NK-92 (cell line): ENCODE measurements around the gene NKD1.

Source experiments
- DNase-seq: peaks from one replicate; lab custom pipeline; 2025; ENCODE audit not compliant: unreplicated experiment; lab: John Stamatoyannopoulos, UW

NKD1 gene

GRCh38 chr16:50643192-50643591 is 95.0 kb downstream of the NKD1 start:
- no peak for DNase-seq

GRCh38 chr16:50644245-50644644 is 96.0 kb downstream of the NKD1 start:
- no peak for DNase-seq

- DNase-seq = no peak
Measured at GRCh38 chr16:50644729-50645128, 96.5 kb downstream of the NKD1 start.

GRCh38 chr16:50645563-50646220 is 97.5 kb downstream of the NKD1 start:
- no peak for DNase-seq

- no peak for DNase-seq
Measured at GRCh38 chr16:50646345-50646744, 98.1 kb downstream of the NKD1 start.

- no peak for DNase-seq
Measured at GRCh38 chr16:50651835-50652438, 103.7 kb downstream of the NKD1 start.

GRCh38 chr16:50652836-50653425 is 104.7 kb downstream of the NKD1 start:
- DNase-seq = no peak

GRCh38 chr16:50653633-50654519 is 105.7 kb downstream of the NKD1 start:
- no peak for DNase-seq

- no peak for DNase-seq
Measured at GRCh38 chr16:50655558-50656055, 107.4 kb downstream of the NKD1 start.

GRCh38 chr16:50657241-50657640 is 109.0 kb downstream of the NKD1 start:
- no peak for DNase-seq

GRCh38 chr16:50659806-50660205 is 111.6 kb downstream of the NKD1 start:
- no peak for DNase-seq

GRCh38 chr16:50662306-50662940 is 114.2 kb downstream of the NKD1 start:
- no peak for DNase-seq

- DNase-seq = no peak
Measured at GRCh38 chr16:50664270-50664669, 116.1 kb downstream of the NKD1 start.

- no peak for DNase-seq
Measured at GRCh38 chr16:50665128-50665878, 117.1 kb downstream of the NKD1 start.

- no peak for DNase-seq
Measured at GRCh38 chr16:50666658-50667496, 118.7 kb downstream of the NKD1 start.

- DNase-seq = no peak
Measured at GRCh38 chr16:50667497-50668367, 119.5 kb downstream of the NKD1 start.

GRCh38 chr16:50668368-50669008 is 120.3 kb downstream of the NKD1 start:
- DNase-seq = no peak

GRCh38 chr16:50669741-50670140 is 121.5 kb downstream of the NKD1 start:
- DNase-seq = no peak
